Stimulated activated CD4-positive, alpha-beta T cell treated with anti-CD3 and anti-CD28 coated beads, Interleukin-4, amount 100 ng/mL, for 24 hours (primary cell): ENCODE measurements around the gene TAF15.

Experiments used
- DNase-seq: peaks from one replicate; pipeline ENCODE4 v3.0.0-alpha.2; 2020

TAF15 gene

DNA sequence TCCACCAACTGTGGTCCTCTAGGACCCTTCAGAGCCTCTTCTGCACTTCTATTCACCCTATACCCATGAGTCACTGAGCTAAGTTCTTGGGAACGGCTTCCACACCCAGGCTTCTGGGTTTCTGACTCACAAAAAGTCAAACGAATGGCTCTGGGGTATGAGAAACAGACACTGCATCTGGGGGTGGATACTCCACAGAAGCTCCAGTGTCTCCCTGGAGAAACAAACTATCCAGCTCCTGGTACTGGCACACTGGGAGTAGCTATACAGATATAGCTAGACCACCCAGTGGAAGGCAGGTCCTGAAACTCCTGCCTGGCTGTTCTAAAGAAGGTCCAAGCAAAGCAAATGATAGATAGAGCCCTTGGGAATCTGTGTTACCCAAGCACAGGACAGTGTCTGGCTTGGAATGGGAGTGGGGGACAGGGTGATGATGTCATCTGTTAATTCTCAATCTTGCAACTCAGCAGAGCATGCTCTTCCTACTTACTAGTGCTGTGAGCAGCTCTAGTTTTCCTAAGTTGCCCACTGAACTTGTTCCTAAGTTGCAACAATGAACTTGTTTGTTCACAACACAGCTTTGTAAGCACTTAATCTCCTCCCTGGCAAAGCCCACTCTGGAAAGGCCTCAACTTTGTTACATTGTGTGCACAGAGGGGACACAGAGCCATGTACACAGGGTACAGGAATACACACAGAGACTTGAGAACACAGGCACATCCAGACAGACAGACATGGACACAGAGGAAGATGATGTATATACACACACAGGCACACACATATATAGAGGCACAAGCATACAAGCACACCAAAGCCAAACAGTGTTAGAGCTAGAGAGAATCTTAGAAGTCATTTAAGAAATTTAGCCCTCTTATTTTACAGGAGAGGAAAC lies 20.6 kb upstream of the TAF15 start:
- no peak for DNase-seq

DNA sequence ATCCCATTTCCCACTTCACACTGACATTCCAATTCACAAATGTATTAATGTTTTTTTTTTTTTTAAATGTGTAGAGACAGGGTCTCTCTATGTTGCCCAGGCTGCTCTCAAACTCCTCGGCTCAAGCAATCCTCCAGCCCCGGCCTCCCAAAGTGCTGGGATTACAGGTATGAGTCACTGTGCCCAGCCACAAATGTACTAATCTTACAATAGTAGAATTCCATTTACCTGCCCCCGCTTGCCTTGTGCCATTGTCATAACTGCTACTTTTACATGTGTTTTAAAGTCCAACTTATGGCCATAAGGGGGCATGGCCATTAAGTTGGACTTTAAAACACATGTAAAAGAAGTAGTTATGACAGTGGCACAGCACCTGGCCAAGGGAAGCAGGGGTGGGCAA lies 18.4 kb upstream of the TAF15 start:
- no peak for DNase-seq

DNA sequence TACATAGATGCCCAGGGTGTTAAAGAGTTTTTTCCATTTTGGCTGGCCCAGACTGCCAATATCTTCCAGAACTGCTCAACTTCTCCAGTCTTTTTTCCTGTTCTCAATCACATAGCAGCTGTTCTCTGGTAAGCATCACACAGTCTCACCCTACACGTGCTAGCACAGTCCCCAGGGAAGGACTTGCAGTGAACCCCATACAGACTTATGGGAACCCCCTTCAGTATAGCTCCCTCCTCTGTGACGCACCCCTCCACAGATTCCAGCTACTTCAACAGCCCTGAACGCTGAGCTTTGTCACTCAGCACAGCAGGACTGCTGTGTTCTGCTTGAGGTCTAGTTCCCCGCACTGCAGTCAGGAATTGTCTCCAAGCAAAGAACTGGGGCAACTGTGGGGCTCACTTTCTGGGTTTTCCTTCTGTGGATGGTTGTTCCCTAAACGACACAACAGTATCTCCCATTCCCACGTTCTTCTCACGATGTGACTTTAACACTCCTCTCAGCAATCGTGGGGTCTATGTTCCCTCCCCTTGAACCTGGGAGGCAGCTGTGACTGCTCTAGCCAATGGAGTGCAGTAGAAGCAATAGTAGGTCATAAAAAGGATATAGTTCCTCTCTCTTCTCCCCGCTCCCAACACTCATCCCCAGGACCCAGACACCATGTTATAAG lies 17.5 kb upstream of the TAF15 start:
- no peak for DNase-seq

DNA sequence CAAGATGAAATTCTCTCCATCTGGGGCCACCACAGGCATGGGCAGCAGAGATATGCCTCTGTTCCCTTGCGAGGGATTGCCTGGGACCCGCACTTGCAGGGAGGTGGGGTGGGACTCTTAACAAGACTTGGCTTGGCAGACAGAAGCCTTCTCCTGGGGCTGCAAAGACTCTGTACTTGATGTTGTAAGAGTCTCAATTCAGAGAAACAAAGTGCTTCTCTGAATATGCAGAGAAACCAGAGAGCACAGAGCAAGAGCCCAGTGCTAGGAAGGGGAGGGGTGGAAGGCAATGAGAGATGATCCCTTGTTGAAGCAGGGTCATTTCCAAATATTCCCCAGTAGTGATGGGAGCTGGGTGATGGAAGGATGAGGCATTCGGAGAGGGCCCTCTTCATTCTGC lies 16.0 kb upstream of the TAF15 start:
- DNase-seq: no peak

DNA sequence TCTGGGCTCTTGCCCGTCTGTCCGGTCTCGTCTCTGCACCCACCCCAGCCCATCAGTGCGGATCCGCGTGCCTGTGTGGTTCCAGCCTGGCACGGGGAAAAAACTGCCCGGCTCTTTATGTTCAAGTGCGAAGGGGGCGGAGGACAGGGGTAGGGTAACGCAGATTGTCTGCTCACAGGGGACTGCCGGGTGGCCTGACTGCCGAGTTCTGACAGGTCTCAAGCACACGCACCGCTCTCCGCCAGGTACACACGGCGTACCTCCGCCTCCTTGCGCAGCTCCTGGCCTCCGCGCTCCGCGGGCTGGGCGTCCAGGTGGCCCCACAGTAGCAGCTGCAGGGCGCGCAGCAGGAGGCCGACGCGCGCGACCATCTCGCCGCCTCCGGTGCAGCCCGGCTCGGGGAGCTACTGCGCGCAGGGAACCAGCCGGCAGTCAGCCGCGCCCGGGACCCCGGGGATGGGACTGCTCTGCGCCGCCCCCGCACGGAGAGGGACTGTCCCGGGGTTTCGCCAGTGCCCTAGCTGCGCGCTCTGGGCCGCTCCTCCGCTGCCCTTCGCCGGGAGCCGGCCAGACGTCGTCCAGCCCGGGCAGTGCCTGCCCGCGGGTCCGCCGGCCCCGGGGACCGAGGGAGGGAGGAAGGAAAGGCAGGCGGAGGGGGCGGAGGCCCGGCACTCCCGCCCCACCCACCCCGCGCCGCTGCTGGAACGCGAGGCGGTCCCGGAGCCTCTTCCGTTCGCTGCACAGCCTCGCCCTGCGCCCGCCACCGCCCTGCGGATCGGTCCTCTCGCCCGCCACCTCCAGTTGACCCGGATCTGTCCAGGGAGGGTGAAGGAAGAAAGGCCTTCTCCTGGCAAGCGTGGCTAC lies 14.0 kb upstream of the TAF15 start, which contains the start of gene MMP28:
TSS of gene MMP28 (minus strand) at position 635 of the 864 bp plus-strand sequence. CDS start at position 371, 264 bp downstream.
- DNase-seq: peak; percentile 28

DNA sequence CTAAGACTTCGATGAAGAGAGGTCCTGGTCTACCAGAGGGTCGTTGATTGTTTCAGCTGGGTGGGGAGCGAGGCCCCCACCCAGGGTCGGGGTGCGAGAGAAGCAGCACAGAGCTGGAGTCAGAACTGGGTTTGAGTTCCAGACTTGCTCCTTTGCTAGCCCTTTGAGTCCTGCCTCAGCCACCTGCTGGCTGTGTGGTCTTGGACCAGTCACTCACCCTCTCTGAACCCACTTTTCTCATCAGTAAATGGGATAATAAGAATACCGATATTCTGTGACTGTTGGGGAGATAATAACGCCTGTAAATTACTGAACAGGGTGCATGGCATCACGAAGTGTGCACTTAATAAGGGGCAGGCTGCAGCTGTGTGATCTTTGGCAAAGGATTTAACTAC lies 13.4 kb upstream of the TAF15 start:
- DNase-seq: no peak

DNA sequence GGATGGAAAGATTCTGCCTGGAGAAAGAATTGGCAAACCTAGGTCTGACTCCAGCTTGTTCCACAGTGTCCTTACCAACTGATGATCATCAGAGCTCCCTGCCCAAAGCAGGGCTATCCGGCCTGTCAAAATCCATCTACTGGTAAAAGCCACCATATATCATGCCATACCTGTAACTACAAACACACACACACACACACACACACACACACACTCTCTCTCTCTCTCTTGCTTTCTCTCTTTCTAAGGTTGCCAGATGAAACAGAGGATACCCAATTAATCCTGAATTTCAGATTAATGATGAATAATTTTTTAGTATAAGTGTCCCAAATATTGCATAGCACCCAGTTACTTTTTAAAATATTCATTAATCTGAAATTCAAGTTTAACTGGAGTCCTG lies 12.3 kb upstream of the TAF15 start:
- DNase-seq: no peak

DNA sequence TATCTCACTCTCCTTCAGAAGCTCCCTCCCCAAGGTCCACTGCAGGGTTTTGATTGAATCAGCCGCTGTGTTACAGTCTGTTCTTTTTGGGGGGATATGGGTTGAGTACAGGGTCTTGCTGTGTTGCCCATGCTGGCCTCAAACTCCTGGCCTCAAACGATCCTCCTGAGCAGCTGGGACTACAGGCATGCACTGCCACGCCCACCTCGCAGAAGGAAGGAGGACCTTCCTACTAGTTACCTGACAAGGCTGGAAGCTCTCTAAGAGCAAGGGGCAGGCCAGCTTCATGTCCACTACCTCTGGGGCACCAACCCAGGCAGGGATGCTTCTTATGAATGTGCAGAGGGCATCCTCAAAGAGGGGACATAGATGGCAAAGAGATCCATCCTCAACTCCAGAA lies 11.9 kb upstream of the TAF15 start:
- no peak for DNase-seq

DNA sequence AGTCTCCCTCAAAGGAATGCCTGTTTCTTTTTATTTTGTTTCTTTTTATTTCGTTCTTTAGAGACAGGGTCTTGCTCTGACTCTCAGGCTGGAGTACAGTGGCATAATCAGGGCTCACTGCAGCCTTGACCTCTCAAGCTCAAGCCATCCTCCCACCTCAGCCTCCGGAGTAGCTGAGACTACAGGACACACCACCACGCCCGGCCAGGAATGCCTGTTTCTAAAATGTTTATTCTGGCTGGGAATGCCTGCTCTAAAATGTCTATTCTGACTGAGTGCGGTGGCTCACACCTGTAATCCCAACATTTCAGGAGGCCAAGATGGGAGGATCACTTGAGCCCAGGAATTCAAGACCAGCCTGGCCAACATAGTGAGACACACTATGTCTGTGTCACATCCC lies 11.4 kb upstream of the TAF15 start:
- no peak for DNase-seq

DNA sequence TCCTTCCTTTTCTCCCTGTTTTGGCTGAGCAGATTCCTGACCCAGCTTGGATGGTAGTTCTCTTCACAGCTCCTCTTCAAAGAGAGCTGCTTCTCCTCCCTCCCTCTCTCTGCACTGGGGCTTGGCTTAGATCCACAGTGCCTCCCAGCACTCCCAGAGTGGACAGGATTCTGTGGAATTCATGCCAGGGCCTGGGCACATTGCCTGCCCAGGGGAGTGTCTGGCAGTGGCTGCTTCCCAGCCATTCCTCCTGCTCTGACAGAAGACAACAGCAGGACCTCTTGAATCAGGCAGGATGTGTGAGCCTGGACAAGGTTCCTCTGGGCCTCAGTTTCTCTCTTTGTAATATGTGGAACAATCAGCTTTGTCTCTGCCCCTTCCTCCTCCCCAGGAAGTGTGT lies 9.3 kb upstream of the TAF15 start:
- no peak for DNase-seq

DNA sequence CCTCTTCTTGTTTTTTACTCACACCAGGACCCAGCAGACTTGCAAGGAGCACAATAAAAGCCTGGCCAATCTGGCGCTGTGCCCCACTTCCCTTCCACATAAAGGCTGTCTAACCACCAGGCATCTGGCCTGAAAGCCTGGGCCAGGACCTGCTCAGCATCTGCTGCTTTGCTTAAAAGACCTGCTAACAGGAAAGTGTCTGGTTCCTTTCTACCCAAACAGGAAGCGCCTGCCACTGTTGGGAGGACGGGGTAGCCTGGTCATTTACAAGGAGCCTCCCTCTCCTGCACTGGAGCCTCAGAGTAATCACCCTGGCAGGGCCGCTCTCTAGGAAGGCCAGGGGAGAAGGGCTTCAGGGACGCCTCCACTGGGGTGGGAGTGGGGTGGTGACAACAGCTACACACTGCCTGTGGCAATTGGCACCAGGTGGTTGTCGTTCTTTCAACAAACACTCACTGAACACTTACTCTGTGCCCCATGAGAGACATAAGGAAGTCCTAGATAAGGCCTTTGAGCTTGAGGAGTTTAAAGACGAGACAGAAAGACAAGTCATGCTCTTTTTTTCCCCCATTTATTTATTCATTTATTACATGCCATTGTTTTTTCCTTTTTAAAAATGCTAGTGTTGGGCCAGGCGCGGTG lies 7.6 kb upstream of the TAF15 start:
- DNase-seq: no peak

DNA sequence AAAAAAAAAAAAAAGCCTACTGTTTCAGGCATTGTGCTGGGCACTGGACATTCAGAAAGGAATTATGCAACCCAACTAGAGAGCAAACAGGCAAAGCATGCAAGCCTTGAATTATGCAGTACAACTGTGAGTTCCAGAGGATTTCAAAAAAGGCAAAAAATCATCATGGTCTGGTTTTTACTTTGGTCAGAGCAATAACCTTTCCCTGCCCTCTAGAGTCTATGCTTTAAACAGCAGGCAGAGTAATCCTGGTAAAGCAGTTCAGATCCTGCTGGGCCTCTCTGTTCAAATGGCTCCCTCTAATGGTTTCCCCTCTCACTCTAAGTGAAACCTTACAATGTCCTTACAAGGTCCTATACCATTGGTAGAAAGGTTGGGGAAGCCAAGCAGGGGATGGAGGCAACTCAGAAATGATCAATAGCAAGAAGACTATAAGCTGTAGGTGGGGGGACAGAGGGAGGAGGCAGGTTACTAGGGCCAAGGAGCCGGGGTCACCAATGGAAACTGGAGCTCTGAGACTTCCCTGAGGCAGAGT lies 4.6 kb upstream of the TAF15 start:
- peak; percentile 52 for DNase-seq

DNA sequence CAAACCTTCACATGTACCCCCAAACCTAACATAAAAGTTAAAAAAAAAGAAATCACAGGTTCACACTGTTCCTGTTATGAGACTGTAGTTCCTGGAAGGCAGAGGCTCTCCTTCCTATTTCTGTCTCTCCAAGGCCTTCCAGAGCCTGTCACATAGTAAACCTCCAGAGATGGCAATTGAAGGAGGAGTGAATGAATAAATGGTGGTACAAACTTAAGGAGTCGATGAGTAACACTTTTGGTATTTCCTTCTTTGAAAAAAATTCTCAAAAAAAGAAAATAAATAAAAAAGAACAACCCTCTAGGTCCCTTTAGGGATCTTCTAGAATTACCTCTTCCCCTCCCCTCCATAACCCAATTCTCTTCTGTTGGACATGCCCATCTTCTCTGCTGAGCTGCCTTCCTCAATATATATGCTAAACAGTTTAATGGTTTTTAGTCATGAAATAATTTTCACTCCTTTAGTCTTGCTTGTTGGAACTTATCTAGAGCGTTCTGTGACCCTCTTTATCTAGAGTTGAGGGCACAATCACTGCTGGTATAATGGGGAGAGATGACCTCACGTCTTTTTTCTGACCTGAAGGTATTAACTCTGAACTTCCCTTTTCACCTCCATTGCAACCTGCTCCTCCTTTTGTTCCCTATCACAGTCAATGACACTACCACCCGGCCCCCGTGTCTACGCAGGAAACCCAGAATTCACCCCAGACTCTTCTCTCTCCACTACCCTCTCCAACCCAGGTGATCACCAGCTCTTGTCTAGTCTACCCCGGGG lies 1.7 kb upstream of the TAF15 start:
- no peak for DNase-seq

DNA sequence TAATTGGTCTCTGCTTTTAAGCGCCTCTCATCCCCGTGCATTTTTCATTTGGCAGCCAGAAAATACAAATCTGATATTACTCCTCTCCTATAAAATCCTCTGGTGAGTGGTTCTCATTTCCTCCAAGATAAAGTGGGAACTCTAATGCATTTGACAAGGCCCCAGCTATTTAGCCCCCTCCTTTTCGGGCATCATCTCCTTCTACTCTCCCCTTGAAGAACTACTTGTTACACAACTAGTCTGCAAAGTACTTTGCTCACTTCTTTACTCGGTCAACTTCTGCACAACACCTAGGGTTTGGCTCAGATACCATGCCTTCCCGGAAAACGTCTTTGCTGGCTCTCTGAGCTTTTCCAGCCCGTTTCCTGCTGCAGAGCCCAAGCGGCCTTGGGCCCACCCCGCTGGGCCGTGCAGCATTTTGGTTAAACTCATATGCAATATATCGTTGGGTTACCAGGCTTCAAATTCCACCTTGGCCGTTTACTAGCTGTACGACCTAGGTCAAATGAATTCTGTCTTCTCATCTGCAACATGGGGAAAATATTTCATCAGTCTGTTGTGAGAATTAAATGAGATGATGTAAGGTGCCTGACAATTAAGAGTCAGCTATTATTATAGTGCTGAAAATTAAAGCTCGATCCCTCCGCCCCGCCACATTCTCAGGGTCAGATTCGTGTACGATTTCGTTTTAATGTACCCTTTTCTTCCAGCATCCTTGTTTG lies 883 bp upstream of the TAF15 start:
- no peak for DNase-seq

DNA sequence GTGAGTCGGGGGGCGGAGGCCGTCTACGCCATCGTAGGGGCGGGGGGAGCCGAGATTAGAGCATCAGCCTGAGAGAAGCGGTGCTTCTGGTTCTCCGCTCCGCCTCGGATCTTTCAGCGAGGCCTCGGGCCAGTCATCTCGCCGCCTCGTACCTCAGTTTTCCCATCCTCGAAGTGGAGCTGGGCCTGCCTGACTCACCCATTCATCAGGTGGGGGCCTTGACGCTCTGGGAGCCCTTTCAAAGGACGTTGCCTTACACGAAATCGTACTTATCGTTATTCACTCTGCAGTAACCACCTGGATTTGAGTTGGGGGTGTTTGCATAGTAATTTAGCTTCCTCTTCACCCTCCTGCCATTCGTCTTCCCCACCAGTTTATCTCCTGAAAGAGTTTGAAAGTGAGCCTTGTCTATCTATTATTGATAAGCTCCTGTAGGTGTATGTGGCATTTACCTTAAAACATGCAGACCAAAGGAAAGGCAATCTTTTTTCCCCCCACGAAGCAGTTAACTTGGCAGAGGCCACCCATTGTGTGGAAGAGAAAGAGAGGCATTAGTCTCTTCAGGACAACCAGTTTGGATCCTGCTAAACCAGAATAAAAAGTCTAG lies 674 bp downstream of the TAF15 start:
- no peak for DNase-seq

DNA sequence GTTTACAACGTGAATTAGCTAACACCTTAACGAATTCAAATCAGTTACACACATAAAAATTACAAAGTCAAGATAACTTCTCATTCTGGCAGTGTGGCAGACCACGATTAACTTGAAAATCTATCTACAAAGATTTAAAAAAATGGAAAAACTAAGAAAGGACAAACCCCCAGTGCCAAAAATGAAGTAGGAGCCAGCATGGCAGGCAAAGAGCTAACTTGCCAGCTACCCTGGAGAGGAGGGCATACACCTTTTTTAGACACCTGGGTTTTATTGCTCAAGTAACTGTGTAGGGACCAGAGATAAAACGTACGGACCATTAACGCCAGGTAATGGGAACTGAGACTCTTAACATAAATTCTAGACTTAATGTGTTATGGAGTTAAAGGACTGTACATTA lies 2.5 kb downstream of the TAF15 start:
- DNase-seq: no peak

DNA sequence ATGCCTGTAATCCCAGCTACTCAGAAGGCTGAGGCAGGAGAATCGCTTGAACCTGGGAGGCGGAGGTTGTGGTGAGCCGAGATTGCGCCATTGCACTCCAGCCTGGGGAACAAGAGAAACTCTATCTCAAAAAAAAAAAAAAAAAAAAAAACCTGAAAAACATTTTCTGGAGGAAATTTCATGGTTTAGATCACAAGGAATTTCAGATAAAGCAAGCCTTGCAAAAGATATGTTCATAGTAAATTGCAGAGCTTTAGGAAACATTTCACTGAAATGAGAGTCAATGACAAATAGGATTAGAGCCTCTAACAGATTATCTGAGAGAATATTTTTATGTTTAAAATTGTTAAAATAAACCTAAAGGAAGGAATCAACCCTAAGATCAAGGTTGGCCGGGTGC lies 3.2 kb downstream of the TAF15 start:
- DNase-seq: no peak

DNA sequence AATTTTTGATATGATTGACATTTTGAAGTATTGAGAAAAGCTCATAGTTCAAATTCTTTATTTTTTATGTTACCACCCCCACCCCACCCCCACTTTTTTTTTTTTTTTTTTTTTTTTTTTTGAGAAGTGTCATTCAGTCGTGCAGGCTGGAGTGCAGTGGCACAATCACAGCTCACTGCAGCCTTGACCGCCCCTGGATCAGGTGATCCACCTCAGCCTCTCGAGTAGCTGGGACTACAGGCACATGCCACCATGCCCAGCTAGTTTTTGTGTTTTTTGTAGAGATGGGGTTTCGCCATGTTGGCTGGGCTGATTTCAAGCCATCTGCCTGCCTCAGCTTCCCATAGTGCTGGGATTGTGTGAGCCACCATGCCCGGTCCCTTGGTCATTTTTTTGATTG lies 7.4 kb downstream of the TAF15 start:
- no peak for DNase-seq

DNA sequence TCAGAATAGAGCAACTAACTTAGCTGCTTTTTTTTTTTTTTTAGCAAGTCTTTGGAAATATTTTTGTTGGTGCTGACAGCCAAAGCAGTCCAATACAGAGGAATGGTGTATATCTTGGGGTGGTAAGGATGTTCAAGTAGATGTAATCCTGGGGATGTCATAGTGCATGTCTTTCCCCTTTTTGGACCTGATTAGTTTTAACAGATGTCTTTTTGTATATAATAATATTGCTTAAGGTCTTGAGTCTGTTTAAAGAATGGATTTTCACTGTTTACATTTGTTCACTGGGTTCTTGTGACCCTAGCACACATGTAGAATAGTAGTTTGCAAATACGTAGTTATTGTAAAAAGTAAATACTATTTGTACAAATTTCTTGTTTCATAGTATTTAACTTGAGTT lies 7.9 kb downstream of the TAF15 start:
- no peak for DNase-seq

DNA sequence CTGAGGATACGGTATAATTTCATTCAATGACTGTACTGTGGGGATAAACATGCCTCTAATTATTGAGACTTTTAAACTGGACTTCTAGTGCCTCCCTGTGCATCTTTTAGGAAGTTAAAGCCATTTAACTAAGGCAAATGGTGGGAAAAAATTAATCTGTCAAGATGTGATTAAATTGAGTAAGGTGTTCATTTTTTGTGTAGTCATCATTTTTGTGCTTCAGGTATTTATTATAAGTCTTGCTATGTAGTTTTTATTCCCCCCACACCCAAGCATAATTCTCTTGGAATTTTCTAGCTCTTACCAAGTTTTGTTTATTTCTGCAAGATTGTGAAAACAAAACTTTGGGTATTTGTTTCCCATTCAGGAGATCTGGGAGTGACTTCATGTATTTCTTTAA lies 10.2 kb downstream of the TAF15 start:
- DNase-seq: no peak

DNA sequence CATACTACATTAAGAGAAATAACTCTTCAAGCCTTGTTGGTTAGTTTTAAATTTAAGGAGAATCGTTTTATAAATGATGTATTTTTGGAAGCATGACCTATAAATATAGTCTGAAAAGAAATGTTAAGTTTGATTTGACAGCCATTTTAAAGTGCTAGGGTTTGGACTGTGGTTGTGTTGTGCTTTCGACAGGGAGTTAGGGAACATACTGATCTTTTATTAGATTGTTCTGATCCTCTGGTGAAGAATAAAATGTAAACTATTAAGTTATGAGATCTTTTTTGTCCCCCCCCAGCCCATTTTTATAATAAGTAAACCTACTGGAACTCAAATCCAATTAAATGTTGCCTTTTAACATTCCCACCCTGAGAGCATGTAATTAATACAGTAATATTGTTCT lies 12.0 kb downstream of the TAF15 start:
- DNase-seq: no peak
